Activated CD8-positive, alpha-beta T cell treated with anti-CD3 and anti-CD28 coated beads, Interleukin-2, amount 10 ng/mL, durations not matched to agents 7 days and 5 days (primary cell): Measurements from ENCODE around the gene IQSEC1. TPM values are rescaled to one million over a fixed set of nuclear protein-coding genes. Genes with fewer than 3 reads are reported as not detected.

Experiments used
- ATAC-seq: fragments of 150-1000 bp; cut with Tn5 transposase; one replicate; pipeline ENCODE4 v1.10.0; 2021; ENCODE audit warnings: moderate library complexity
- CTCF ChIA-PET: fragments of 350-600 bp; sonication (Branson Sonifier 250); formaldehyde crosslinking; loops from one replicate; lab custom pipeline; 2021; ENCODE audit warnings: antibody characterized with exemption; lab: Charles Lee
- POLR2A ChIA-PET: fragments of 350-600 bp; sonication (Branson Sonifier 250); formaldehyde crosslinking; loops from one replicate; lab custom pipeline; 2021; ENCODE audit warnings: antibody characterized with exemption; lab: Charles Lee
- DNase-seq: peaks from one replicate; pipeline ENCODE4 v3.0.0-alpha.2; 2020
- H3K27ac Mint-ChIP-seq: one replicate; pipeline ENCODE4 v1.8.0; 2021; ENCODE audit warnings: mild to moderate bottlenecking, mixed read lengths
- H3K27me3 Mint-ChIP-seq: one replicate; pipeline ENCODE4 v1.8.0; 2021; ENCODE audit warnings: low read depth, mixed read lengths
- H3K36me3 Mint-ChIP-seq: one replicate; pipeline ENCODE4 v1.8.0; 2021; ENCODE audit warnings: low read depth, mixed read lengths
- H3K4me1 Mint-ChIP-seq: one replicate; pipeline ENCODE4 v1.8.0; 2021; ENCODE audit warnings: low read depth, mixed read lengths
- H3K4me3 Mint-ChIP-seq: one replicate; pipeline ENCODE4 v1.8.0; 2021; ENCODE audit warnings: mild to moderate bottlenecking, mixed read lengths
- H3K9me3 Mint-ChIP-seq: one replicate; pipeline ENCODE4 v1.8.0; 2022; ENCODE audit warnings: mixed read lengths; ENCODE audit not compliant: insufficient read depth
- total RNA-seq, 2 experiments: library from RNA; stranded (reverse); gene quantifications; one replicate each; pipeline ENCODE4 v1.2.3, GENCODE V29; 2021

IQSEC1 gene
- total RNA-seq, 2 experiments from 2014 or later, result 47.8 to 53.8 TPM

DNA sequence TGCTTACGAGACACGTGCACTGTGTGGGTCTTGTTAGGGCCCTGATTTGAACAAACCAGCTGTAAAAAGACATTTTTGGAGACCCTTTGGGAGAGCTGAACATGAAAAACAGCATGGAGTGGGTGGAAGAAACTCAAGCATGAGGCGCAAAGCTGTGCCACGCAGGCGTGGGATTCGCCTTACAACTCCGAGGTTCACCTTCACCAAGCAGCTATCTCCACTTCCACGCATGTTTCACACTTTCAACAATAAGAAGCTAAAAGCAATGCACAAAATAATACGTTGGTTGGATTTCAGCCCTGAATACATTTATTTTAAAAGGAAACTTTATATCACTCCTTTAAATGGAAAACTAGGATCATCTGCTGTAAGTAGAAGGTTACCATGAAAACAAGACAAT lies 42.5 kb downstream of the IQSEC1 start:
- Mint-ChIP-seq H3K36me3 (peaks cover 6% of the 10 kb centered on the region), H3K27me3 (no peaks in the 10 kb centered on the region), H3K4me3 (no peak overlapping the region), H3K27ac (no peak overlapping the region), H3K4me1 (no peaks in the 10 kb centered on the region), H3K9me3 (no peaks in the 10 kb centered on the region)
- no peak for DNase-seq
- CTCF ChIA-PET, result interaction anchor here (1.2 to 1.4 kb wide), 4 partner anchors 9 to 220 kb away, joined by 3 to 4 read pairs (median 4); no protein-coding TSS in a partner anchor
- ATAC-seq, result no peak
- POLR2A ChIA-PET, result no interaction called here

GRCh38 chr3:13028010-13028821 lies 45.0 kb downstream of the IQSEC1 start:
- Mint-ChIP-seq H3K27me3 (no peaks in the 10 kb centered on the region), H3K36me3 (peaks cover 6% of the 10 kb centered on the region), H3K4me1 (no peaks in the 10 kb centered on the region), H3K4me3 (no peak overlapping the region), H3K27ac (peak overlapping the region; percentile 22), H3K9me3 (no peaks in the 10 kb centered on the region)
- DNase-seq, result no peak
- ChIA-PET CTCF (interaction anchor here (0.5 to 1.5 kb wide), 2 partner anchors 33 to 1544 kb away, joined by 3 to 5 read pairs; no protein-coding TSS in a partner anchor), POLR2A (interaction anchor here (1.2 kb wide), 1 partner anchor 12 kb away, joined by 3 read pairs; no protein-coding TSS in a partner anchor)
- ATAC-seq, result no peak

DNA sequence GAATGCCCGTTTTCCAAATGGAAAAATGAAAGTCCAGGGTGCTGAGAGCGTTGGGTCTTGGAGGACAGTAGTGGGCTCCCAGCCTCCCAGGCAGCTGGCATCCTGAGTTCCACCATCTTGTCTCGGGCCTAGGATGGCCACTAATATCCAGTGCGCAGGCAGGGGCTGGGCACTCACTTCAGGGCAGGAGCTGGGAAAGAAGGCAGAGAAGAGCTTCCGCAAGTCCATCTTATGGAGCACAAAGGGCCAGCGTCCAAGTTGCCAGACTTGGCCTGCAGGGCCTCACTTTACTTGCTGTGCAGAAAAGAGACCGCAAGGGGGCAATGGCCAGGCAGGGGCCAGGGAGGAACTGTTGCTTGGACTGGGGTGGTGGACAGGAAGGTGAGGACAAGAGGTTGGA lies 46.1 kb downstream of the IQSEC1 start:
- ChIA-PET CTCF (no interaction called here), POLR2A (no interaction called here)
- DNase-seq (no peak), ATAC-seq (no peak)
- Mint-ChIP-seq H3K27ac (peak overlapping the region; percentile 9), H3K36me3 (peaks cover 6% of the 10 kb centered on the region), H3K9me3 (no peaks in the 10 kb centered on the region), H3K4me3 (no peak overlapping the region), H3K4me1 (no peaks in the 10 kb centered on the region), H3K27me3 (no peaks in the 10 kb centered on the region)

DNA sequence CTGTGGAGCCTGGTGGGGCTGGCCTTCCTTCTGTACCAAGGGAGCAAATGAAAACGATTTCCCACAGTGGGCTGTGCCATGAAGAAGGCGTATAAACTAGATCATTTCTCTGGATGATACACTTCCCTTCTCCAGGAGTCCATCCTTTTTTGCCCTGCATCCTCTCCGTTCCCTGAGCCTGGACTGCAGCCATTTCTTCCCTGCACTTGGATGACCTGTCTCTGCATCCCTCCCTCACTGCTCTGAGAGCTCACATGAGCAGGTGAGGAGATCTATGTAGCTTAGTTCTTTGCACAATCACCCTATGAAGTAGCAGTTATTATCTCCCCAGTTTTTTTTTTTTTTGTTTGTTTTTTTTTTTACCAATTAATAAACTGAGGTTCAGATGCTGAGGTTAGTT lies 46.7 kb downstream of the IQSEC1 start:
- Mint-ChIP-seq H3K4me1 (peaks cover 2% of the 10 kb centered on the region), H3K4me3 (no peak overlapping the region), H3K27ac (no peak overlapping the region), H3K27me3 (no peaks in the 10 kb centered on the region), H3K9me3 (no peaks in the 10 kb centered on the region), H3K36me3 (peaks cover 6% of the 10 kb centered on the region)
- ATAC-seq, result no peak
- ChIA-PET CTCF (no interaction called here), POLR2A (interaction anchor here (0.6 kb wide), 2 partner anchors 45 to 77 kb away, joined by 3 to 6 read pairs; no protein-coding TSS in a partner anchor)
- DNase-seq, result no peak

DNA sequence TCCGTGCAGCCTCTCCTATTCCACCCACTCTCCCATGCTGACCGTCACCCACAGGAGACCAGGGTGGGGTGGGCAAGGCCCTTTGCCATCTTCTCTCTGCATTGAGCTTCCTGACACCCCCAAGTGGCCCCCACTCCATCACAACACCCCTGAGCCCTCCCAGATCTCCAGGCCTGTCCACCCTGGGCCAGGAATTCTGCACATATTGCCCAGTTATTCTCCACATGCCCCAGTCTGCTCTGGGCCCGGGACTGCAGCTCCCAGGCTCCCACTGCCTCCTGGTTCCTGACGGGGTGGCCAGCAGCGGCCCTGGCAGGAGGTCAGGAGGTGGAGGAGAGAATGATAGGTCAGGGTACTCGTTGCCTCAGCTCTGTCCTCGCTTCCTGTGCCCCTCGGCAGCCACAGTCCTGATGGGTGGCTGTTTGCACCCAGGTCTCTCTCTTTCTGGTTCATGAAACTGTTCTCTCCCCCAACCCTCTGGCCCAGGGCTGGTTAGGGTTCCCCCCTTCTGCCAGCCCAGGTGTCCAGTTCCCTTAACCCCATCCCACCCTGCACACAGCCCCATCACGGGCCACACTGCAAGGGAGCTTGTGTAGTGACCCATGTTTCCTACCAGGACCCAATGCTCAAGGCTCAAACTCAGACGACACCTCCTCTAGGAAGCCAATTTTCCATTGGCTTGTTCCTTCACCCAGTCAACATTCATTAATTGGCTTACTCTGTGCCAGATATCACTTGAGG lies 47.3 kb downstream of the IQSEC1 start:
- Mint-ChIP-seq H3K27ac (no peak overlapping the region), H3K4me3 (no peak overlapping the region), H3K9me3 (no peaks in the 10 kb centered on the region), H3K4me1 (peaks cover 2% of the 10 kb centered on the region), H3K36me3 (peaks cover 6% of the 10 kb centered on the region), H3K27me3 (no peaks in the 10 kb centered on the region)
- POLR2A ChIA-PET, result interaction anchor here (0.6 kb wide), 2 partner anchors 45 to 78 kb away, joined by 3 to 6 read pairs; no protein-coding TSS in a partner anchor
- no peak for DNase-seq
- CTCF ChIA-PET, result no interaction called here
- ATAC-seq, result no peak

DNA sequence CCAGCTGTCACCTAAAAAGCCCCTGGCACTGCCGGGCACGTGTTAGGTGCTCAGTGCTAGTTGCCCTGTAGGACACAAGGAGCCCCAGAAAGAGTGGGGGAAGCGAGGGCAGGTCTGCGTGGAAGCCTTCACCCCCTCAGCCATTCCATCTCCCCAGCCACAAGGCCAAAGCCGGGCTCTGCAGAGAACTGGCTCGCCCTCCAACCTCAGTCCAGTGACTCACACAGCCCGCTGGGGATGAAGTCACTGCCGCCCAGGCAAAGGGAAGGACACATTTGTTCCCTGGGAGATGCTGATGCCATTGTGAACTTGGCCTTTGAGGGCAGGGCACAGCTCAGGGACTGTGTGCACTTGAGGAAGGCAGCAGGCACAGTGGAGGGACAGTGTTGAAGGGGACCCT lies 48.1 kb downstream of the IQSEC1 start:
- CTCF ChIA-PET, result no interaction called here
- POLR2A ChIA-PET, result no interaction called here
- H3K9me3 Mint-ChIP-seq, result no peaks in the 10 kb centered on the region
- ATAC-seq, result no peak
- no peak overlapping the region for H3K27ac Mint-ChIP-seq
- H3K36me3 Mint-ChIP-seq, result peaks cover 6% of the 10 kb centered on the region
- H3K4me1 Mint-ChIP-seq, result peaks cover 5% of the 10 kb centered on the region
- H3K27me3 Mint-ChIP-seq, result no peaks in the 10 kb centered on the region
- no peak overlapping the region for H3K4me3 Mint-ChIP-seq
- no peak for DNase-seq

DNA sequence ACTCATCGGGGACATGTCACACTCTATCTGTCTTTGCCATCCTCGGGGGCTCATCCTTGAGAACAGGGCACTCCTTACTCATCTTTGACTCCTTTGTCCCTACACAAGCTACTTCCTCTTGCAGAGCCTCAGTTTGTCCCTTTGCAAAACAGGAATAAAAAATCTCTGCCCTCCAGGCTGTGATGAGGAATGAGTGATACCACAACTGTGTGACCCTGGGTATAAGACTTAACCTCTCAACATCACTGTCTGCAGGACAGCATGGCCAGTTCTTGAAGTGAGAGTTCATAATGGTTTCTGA lies 48.5 kb downstream of the IQSEC1 start:
- ATAC-seq (no peak), DNase-seq (no peak)
- Mint-ChIP-seq H3K4me1 (peaks cover 5% of the 10 kb centered on the region), H3K27ac (no peak overlapping the region), H3K36me3 (peaks cover 6% of the 10 kb centered on the region), H3K4me3 (no peak overlapping the region), H3K27me3 (no peaks in the 10 kb centered on the region), H3K9me3 (no peaks in the 10 kb centered on the region)
- CTCF ChIA-PET, result no interaction called here
- POLR2A ChIA-PET, result no interaction called here

- ATAC-seq (no peak), DNase-seq (no peak)
- no peaks in the 10 kb centered on the region for H3K9me3 Mint-ChIP-seq
- ChIA-PET POLR2A (no interaction called here), CTCF (no interaction called here)
- no peaks in the 10 kb centered on the region for H3K27me3 Mint-ChIP-seq
- H3K4me3 Mint-ChIP-seq, result no peak overlapping the region
- no peak overlapping the region for H3K27ac Mint-ChIP-seq
- H3K36me3 Mint-ChIP-seq, result peaks cover 6% of the 10 kb centered on the region
- peaks cover 5% of the 10 kb centered on the region for H3K4me1 Mint-ChIP-seq
Measured at GRCh38 chr3:13023971-13024764, 49.1 kb downstream of the IQSEC1 start.

GRCh38 chr3:13023235-13023970 lies 49.8 kb downstream of the IQSEC1 start:
- H3K9me3 Mint-ChIP-seq, result no peaks in the 10 kb centered on the region
- CTCF ChIA-PET, result interaction anchor here (1.0 kb wide), 1 partner anchor 28 kb away, joined by 3 read pairs; no protein-coding TSS in a partner anchor
- peaks cover 5% of the 10 kb centered on the region for H3K4me1 Mint-ChIP-seq
- H3K27ac Mint-ChIP-seq, result no peak overlapping the region
- no peak overlapping the region for H3K4me3 Mint-ChIP-seq
- DNase-seq (no peak), ATAC-seq (no peak)
- POLR2A ChIA-PET, result no interaction called here
- H3K27me3 Mint-ChIP-seq, result no peaks in the 10 kb centered on the region
- H3K36me3 Mint-ChIP-seq, result peaks cover 6% of the 10 kb centered on the region

- DNase-seq (no peak), ATAC-seq (no peak)
- no peak overlapping the region for H3K27ac Mint-ChIP-seq
- ChIA-PET CTCF (interaction anchor here (1.0 kb wide), 1 partner anchor 28 kb away, joined by 3 read pairs; no protein-coding TSS in a partner anchor), POLR2A (no interaction called here)
- no peaks in the 10 kb centered on the region for H3K9me3 Mint-ChIP-seq
- peaks cover 8% of the 10 kb centered on the region for H3K4me1 Mint-ChIP-seq
- peaks cover 6% of the 10 kb centered on the region for H3K36me3 Mint-ChIP-seq
- no peaks in the 10 kb centered on the region for H3K27me3 Mint-ChIP-seq
- H3K4me3 Mint-ChIP-seq, result no peak overlapping the region
Measured at GRCh38 chr3:13022348-13023234, 50.6 kb downstream of the IQSEC1 start.
